IPS-15b (cell line): ENCODE data around the gene RARRES1.

Source experiments
- H3K27me3 ChIP-seq: one replicate; pipeline ENCODE4 v1.6.1; 2013; ENCODE audit warnings: low read length; ENCODE audit not compliant: control insufficient read depth, insufficient read depth
- H3K36me3 ChIP-seq: one replicate; pipeline ENCODE4 v1.6.1; 2013; ENCODE audit warnings: low read length; ENCODE audit not compliant: control insufficient read depth, insufficient read depth
- H3K4me1 ChIP-seq: one replicate; pipeline ENCODE4 v1.6.1; 2013; ENCODE audit warnings: mild to moderate bottlenecking, low read length; ENCODE audit not compliant: control insufficient read depth, insufficient read depth
- H3K4me3 ChIP-seq: one replicate; pipeline ENCODE4 v1.5.1; 2013; ENCODE audit warnings: low read depth, low read length
- H3K9ac ChIP-seq: one replicate; pipeline ENCODE4 v1.6.1; 2013; ENCODE audit warnings: low read depth, mild to moderate bottlenecking, low read length
- H3K9me3 ChIP-seq: one replicate; pipeline ENCODE4 v1.6.1; 2013; ENCODE audit warnings: mild to moderate bottlenecking, low read length; ENCODE audit not compliant: control insufficient read depth, insufficient read depth

Gene RARRES1

DNA sequence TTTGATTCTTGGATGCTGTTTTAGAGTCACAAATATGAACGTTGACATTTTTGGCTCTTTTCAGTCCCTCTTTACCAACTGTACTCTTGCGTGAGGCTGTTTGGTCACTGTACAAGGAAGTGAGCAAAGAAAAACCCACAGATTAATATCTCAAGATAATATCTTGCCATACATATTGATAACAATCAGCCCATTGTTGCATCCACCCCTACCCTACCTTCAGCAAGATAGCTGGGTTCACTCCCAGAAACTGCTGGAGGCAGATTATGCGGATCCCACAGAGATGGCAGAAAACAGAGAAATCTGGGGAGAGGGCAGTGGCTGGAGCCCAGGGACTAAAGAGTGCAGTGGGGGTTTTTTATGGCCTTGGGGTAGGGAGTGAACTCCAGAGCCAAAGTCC lies 39.7 kb upstream of the RARRES1 start:
- Histone ChIP-seq H3K9ac (no peak overlapping the region), H3K4me3 (no peak overlapping the region), H3K9me3 (no peaks in the 10 kb centered on the region), H3K4me1 (peaks cover 9% of the 10 kb centered on the region), H3K36me3 (no peaks in the 10 kb centered on the region), H3K27me3 (no peaks in the 10 kb centered on the region)

DNA sequence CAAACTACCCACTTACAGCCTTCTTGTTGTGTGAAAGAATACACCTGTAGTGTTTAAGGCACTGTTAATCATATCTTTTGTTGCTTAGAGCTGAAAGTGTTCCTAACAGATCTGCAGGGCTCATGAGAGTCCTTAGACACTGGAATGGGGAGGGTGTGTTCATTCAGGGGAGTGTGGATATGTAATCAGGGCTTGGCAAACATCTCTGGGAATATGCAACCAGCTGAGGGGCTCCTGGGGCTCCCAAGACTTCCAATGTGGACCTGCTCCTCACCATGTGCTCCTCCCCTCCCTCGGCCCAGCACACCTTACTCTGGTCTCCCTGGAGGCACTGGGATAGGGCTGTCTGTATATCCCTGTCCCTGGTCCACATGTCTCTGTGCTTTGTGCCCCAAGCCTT lies 39.3 kb upstream of the RARRES1 start:
- Histone ChIP-seq H3K9ac (no peak overlapping the region), H3K4me1 (peaks cover 9% of the 10 kb centered on the region), H3K4me3 (no peak overlapping the region), H3K36me3 (no peaks in the 10 kb centered on the region), H3K9me3 (no peaks in the 10 kb centered on the region), H3K27me3 (no peaks in the 10 kb centered on the region)

- Histone ChIP-seq H3K4me3 (no peak overlapping the region), H3K36me3 (no peaks in the 10 kb centered on the region), H3K9me3 (no peaks in the 10 kb centered on the region), H3K4me1 (peaks cover 9% of the 10 kb centered on the region), H3K27me3 (no peaks in the 10 kb centered on the region), H3K9ac (no peak overlapping the region)
Measured at GRCh38 chr3:158770741-158771350, 38.6 kb upstream of the RARRES1 start.

GRCh38 chr3:158769952-158770740 lies 37.9 kb upstream of the RARRES1 start:
- Histone ChIP-seq H3K4me1 (peaks cover 9% of the 10 kb centered on the region), H3K9me3 (no peaks in the 10 kb centered on the region), H3K4me3 (no peak overlapping the region), H3K9ac (no peak overlapping the region), H3K36me3 (no peaks in the 10 kb centered on the region), H3K27me3 (no peaks in the 10 kb centered on the region)

GRCh38 chr3:158769549-158769948 lies 37.3 kb upstream of the RARRES1 start:
- no peaks in the 10 kb centered on the region for H3K9me3 ChIP-seq
- no peaks in the 10 kb centered on the region for H3K27me3 ChIP-seq
- H3K4me1 ChIP-seq: peaks cover 9% of the 10 kb centered on the region
- no peaks in the 10 kb centered on the region for H3K36me3 ChIP-seq
- H3K9ac ChIP-seq: no peak overlapping the region
- no peak overlapping the region for H3K4me3 ChIP-seq

- H3K27me3 ChIP-seq: no peaks in the 10 kb centered on the region
- no peak overlapping the region for H3K4me3 ChIP-seq
- peaks cover 9% of the 10 kb centered on the region for H3K4me1 ChIP-seq
- H3K9me3 ChIP-seq: no peaks in the 10 kb centered on the region
- no peak overlapping the region for H3K9ac ChIP-seq
- no peaks in the 10 kb centered on the region for H3K36me3 ChIP-seq
Measured at GRCh38 chr3:158768881-158769543, 36.8 kb upstream of the RARRES1 start.

- H3K36me3 ChIP-seq: no peaks in the 10 kb centered on the region
- peaks cover 9% of the 10 kb centered on the region for H3K4me1 ChIP-seq
- H3K27me3 ChIP-seq: no peaks in the 10 kb centered on the region
- H3K4me3 ChIP-seq: no peak overlapping the region
- no peak overlapping the region for H3K9ac ChIP-seq
- H3K9me3 ChIP-seq: no peaks in the 10 kb centered on the region
Measured at GRCh38 chr3:158768361-158768787, 36.1 kb upstream of the RARRES1 start.

DNA sequence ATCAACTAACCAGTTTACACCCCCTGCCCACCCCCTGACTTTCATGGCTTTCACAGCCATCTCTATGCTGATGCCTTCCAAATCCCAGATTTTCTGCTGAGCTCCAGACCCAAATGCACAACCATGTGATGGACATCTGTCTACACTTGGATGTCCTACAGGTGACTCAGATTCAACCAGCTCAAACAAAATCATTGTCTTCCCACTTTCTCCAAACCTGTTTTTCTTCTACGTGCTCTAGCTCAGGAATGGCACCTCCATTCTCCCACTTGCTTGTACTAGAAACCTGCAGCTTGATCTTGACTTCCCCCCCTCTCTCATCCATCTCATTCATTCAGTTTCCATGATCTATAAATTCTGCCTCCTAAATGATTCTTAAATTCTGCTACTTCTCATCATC lies 34.1 kb upstream of the RARRES1 start:
- H3K36me3 ChIP-seq: no peaks in the 10 kb centered on the region
- no peak overlapping the region for H3K9ac ChIP-seq
- peaks cover 9% of the 10 kb centered on the region for H3K4me1 ChIP-seq
- H3K4me3 ChIP-seq: no peak overlapping the region
- no peaks in the 10 kb centered on the region for H3K27me3 ChIP-seq
- no peaks in the 10 kb centered on the region for H3K9me3 ChIP-seq

- no peaks in the 10 kb centered on the region for H3K27me3 ChIP-seq
- H3K9ac ChIP-seq: no peak overlapping the region
- peaks cover 9% of the 10 kb centered on the region for H3K4me1 ChIP-seq
- no peaks in the 10 kb centered on the region for H3K9me3 ChIP-seq
- H3K36me3 ChIP-seq: no peaks in the 10 kb centered on the region
- H3K4me3 ChIP-seq: no peak overlapping the region
Measured at GRCh38 chr3:158765518-158766205, 33.4 kb upstream of the RARRES1 start.

DNA sequence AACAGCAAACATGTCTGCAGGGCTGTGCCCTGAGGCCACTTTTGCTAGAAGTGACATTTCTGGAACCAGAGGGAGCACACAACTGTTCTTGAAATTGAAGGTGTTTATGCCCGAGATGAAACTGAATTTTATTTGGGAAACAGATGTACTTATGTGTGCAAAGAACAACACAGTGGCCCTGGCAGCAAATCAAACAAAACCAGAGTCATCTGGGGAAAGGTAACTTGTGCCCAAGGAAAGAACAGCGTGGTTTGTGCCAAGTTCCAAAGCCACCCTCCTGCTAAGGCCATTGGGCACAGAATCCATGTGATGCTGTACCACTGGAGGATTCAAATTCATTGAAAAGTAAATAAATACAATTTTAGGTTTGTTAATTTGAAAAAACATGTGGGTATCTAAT lies 31.2 kb upstream of the RARRES1 start:
- H3K9me3 ChIP-seq: no peaks in the 10 kb centered on the region
- peaks cover 4% of the 10 kb centered on the region for H3K4me1 ChIP-seq
- H3K36me3 ChIP-seq: no peaks in the 10 kb centered on the region
- no peak overlapping the region for H3K4me3 ChIP-seq
- no peak overlapping the region for H3K9ac ChIP-seq
- no peaks in the 10 kb centered on the region for H3K27me3 ChIP-seq

GRCh38 chr3:158762701-158763100 lies 30.4 kb upstream of the RARRES1 start:
- Histone ChIP-seq H3K27me3 (no peaks in the 10 kb centered on the region), H3K4me3 (no peak overlapping the region), H3K36me3 (no peaks in the 10 kb centered on the region), H3K9me3 (no peaks in the 10 kb centered on the region), H3K4me1 (no peaks in the 10 kb centered on the region), H3K9ac (no peak overlapping the region)
